Pulmonary artery endothelial cell (primary cell): Measurements from ENCODE around the gene PIK3R6. TPM values are rescaled to one million over a fixed set of nuclear protein-coding genes. Genes with fewer than 3 reads are reported as not detected.
"Not testable (repeated sequence)": the region's sequence is repeated elsewhere in the genome, so short reads cannot be mapped to it uniquely, and the experiment has no call there.

Experiments used
- DNase-seq: peaks from one replicate; pipeline ENCODE4 v3.0.0-alpha.2; 2011; ENCODE audit warnings: low read depth, low spot score
- total RNA-seq: library from RNA; depleted of rRNA; stranded (reverse); fragments of >200 nt; gene quantifications from 2 replicates; pipeline ENCODE4 v1.2.3, GENCODE V29; 2014

PIK3R6 gene
- total RNA-seq, 1 donor from 2014 or later, result not detected

GRCh38 chr17:8894202-8894671 is 26.8 kb upstream of the PIK3R6 start:
- DNase-seq, result no peak

DNA sequence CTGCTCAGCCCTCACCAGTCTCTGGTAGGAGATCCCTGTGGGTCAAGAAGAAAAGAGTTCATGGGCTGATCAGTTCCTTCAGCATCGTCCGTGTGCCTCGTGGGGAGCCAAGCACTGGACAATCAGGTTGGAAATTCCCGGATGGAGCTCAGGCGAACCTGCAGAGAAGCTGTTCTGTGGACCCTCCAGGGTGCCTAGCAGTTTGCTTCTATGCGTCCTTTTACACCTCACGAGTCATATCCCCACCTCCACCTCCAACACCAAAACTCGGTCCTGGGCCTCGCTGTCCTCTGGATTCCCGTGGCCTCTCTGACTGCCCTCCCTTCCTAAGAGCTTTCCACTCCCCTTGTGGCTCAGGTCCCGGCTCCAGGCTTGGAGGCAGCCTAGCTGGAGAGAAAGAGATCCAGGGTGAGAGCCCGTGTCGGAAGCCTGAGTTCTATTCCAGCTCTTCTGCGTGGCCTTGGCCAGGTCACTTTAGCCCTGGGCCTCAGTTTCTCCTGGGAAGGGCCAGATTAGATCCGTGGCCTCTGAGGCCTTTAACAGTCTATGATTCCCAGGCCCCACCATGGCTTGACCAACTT is 26.2 kb upstream of the PIK3R6 start:
- DNase-seq, result no peak

DNA sequence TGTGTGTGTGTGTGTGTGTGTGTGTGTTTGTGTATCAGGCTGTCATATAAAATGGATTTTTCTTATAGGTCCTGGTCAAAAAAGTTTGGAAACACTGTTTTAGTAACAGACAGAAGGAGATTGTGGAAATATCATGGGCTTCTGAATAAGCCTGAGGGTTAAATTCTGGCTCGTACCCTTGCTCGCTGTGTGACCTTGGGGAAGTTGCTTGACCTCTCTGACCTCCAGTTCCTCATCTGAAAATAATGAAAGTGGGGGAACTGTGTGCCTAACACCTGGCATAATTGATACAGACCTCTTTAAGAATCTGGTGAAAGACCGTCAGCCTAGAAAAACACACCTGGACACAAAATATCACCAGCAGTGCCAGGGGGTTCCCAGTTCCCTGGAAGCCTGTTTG is 25.6 kb upstream of the PIK3R6 start:
- DNase-seq, result no peak

- no peak for DNase-seq
Measured at GRCh38 chr17:8892338-8892690, 24.8 kb upstream of the PIK3R6 start.

DNA sequence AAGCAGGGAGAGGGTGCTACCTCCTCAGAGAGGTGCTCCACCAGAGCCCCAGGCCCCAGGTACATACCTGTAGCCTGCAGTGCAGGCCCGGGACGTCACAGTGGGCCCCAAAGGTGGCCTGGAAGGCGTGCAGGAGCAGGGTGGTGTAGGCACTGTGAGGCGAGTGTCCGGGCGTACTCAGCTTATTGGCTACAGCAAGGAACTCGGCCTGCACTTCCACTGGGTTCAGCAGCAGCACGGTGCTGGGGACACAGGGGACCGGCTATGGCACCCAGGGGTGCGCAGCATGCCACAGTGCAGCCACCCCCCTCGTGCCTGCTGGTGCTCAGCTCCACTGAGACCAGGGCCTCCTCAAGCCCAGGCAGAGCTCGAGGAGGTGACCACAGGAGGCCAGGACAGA is 23.2 kb upstream of the PIK3R6 start:
- no peak for DNase-seq

DNA sequence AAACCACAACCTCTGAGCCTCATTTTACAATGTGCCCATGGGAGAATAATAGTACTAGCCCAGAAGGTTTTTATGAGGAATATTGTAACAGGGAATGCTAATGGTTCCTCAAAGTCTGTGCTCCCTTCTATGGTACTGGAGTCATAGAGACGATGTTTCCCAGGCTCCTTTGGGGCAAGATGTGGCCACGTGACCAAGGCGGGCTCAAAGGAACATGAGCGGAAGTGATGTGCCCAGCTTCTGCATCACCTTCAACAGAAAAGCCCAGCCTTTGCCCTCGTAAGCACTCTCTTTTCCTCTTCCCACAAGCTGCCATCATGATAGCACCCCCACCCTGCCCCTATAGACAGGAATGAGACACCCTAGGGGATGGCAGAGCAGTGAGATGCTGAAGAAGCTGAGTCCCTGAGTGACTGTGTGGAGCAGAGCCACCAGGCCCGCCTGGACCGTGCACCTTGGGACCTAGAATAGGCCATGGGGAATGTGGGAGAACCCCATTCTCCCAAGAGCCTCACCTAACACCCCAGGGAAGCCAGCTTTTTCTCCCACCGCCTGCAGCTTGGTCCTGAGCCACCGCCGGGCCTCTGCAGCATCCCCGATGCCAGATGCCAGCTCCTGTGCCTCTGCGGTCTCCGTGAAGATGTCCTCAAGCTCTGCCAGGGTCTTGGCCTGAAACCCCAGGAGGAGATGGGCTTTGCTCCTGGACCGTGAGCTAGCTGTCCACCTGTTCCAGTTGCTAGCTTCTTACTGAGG is 22.2 kb upstream of the PIK3R6 start:
- no peak for DNase-seq

DNA sequence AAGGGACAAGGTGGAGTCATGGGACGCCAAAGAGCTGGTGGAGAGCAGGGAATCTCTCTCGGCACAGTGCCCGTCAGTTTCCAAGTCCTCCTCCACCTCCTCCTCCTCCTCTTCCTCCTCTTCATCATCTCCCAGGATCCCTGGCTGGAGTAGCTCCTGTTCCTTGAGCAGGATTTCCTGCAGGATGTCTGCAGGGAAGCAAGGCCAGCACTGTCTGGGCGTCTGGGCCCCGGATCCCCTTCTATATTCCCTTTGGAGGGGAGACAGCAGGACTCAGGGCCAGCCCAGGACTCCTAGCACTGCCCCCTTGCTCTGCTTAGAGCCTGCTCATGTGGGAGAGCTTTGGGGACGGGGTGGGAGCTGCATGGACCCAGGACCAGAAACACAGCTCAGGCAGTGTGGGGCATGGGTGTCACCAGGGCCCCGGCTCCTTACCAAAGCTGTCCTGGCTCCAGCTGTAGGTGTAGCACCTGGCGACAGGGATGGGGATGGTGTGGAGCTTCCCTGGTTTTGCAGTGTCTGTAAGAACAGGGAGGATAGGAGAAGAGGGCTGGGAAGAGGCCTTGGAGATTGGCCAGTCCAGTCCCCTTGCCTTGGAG is 21.3 kb upstream of the PIK3R6 start:
- no peak for DNase-seq

- no peak for DNase-seq
Measured at GRCh38 chr17:8887834-8888703, 20.6 kb upstream of the PIK3R6 start.

DNA sequence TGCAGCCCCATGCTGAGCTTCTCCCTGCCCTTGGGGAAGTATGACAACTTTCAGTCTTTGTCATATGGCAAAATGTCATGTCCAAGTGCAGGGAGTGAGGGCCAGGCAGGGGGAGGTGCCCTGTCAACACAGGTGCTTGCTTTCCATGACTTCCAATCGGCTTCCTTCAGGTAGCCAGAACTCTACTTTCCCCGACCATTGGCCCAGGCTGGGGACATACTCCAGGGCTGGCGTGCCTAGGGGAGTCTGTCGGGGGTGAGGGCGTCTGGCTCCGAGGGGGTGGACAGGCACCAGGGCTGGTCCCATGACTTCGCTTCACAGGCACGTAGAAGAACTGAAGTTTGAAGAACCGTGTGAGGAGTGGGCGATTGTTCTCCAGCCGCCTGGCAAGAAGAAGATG is 19.8 kb upstream of the PIK3R6 start:
- no peak for DNase-seq

DNA sequence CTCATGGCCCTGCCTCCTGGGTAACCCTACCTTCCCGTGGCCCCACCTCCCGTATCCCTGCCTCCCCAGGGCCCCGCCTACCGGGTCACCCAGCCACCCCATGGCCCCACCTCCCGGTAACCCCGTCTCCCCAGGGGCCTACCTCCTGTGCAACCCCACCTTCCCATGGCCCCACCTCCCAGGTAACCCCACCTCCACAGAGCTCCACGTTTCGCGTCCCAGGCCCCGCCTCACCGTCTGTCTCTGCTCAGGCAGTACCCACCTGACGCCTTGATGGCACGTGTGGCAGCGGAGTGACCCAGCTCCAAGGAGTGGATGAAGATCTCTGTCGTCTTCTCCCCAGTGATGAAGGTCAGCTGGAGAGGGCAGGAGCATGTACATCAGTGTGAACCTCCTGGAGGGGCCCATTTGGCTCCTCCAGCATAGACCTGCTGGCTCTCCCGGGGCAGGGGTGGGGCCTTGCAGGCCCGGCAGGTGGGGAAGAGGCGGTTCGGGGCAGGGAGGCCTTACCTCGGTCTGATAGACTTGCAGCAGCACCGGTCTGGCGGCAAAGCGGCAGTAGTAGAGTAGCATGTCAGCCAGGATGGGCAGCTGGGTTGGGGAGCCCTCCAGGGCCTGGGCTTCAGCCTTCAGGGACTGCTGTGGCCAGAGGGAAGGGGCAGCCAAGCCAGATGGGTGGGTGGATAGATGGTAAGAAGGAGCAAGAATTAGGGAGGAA is 18.7 kb upstream of the PIK3R6 start:
- no peak for DNase-seq

DNA sequence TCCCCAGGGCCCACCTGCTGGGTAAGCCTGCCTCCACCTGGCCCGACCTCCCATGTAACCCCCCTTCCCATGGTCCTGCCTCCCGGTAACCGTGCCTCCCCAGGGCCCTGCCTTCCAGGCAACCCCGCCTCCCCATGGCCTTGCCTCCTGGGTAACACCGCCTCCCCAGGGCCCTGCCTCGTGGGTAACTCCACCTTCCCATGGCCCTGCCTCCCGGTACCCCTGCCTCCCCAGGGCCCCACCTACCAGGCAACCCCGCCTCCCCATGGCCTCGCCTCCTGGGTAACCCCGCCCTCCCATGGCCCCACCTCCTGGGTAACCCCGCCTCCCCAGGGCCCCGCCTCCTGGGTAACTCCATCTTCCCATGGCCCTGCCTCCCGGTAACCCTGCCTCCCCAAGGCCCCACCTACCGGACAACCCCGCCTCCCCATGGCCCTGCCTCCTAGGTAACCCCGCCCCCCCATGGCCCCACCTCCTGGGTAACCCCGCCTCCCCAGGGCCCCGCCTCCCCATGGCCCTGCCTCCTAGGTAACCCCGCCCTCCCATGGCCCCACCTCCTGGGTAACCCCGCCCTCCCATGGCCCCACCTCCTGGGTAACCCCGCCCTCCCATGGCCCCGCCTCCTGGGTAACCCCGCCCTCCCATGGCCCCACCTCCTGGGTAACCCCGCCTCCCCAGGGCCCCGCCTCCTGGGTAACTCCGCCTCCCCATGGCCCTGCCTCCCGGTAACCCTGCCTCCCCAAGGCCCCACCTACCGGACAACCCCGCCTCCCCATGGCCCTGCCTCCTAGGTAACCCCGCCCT is 17.9 kb upstream of the PIK3R6 start:
- not testable (repeated sequence) for DNase-seq

DNA sequence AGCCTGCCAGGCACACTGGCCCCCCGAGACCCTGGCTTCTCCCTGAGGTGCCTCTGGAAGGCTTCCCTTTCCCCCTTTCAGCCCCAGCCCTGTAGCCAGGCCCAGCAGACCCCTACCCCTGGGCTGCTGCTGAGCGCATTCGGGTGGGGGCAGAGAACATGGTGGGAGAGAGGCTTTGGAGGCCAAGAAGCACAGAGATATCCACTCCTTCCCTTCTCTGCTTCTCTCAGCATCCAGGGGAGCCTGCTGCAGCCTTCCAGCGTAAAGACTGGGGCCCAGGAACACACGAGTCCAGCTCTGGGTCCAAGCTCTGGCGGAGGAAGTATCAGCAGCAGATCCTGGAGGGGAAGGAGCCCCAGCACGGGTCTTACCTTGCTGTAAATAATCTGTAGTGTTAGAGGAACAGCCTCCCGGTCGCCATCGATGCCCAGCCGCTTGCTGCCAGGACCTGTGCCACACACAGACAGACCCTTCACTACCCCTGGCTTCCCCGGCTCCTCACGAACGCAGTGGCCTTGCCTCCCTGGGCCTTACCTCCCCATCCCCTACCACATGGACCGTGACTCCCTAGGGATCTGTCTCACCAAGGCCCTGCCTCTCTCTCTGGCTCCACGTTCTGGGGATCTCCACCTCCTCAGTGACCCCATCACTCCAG is 17.0 kb upstream of the PIK3R6 start:
- DNase-seq, result no peak

GRCh38 chr17:8883353-8883752 is 15.9 kb upstream of the PIK3R6 start:
- DNase-seq, result no peak

DNA sequence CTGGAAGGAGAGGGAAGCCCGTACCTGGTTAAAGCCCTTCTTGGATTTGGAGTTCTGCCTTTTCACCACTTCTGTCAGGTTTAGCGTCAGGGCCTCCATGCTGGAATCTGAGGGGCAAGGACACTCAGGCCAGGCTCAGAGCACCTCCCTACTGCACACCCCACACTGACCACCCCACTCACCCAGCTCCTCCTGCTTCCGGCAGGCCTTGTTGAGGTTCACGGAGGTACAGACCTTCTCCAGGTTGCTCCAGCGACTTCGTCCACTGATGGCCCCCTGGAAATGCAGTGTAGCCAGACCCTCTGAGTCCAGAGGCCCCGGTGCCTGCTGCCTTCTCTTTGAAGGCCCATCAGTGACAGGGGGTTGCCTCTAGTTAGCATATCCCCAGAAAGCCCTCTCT is 14.1 kb upstream of the PIK3R6 start:
- DNase-seq, result no peak

- no peak for DNase-seq
Measured at GRCh38 chr17:8880466-8880865, 13.0 kb upstream of the PIK3R6 start.

DNA sequence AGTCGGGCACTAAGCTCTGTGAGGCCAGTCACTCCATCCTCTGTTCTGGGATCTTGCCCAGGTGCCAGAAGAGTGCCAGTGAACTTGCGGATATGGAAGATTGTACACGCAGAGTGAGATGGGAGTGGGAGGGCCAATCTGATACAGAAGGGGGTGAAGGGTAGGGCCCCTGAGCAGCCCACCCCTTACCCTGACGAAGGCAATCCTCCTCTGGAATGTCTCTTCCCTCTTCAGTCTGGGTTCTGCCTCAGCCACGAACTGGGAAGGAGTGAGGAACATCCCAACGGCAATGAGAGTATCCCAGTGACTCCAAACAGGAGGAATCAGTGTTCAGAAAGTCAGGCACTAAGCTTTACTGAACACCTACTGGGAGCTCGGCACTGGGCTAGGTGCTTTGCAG is 11.9 kb upstream of the PIK3R6 start:
- no peak for DNase-seq

GRCh38 chr17:8877984-8878383 is 10.5 kb upstream of the PIK3R6 start:
- DNase-seq, result no peak

DNA sequence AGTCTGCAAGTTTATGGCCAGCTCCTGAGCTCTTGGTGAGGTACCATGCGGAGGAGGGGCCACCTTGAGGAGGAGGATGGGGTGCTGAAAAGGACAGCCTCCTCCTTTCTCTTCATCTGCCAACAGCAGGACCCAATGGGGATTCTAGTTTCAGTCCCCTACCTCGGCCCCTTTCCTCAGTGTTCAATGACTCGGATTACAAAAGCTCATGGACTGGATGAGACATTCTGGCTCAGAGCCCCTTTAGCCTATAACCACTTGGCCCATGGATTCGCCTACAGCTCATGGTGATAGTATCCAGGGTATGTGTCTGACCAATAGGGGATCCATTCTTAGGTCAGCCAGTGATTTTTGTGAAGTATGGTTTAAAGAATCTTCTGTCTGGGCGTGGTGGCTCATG is 8.5 kb upstream of the PIK3R6 start:
- DNase-seq, result no peak

- no peak for DNase-seq
Measured at GRCh38 chr17:8875436-8875835, 8.0 kb upstream of the PIK3R6 start.
